ENCODE measurements around the gene ABCG2.

Gene ABCG2

GRCh38 chr4:88158489-88159228 is at the start of gene ABCG2 (continued):
- TF ChIP-seq, protein P1, sequence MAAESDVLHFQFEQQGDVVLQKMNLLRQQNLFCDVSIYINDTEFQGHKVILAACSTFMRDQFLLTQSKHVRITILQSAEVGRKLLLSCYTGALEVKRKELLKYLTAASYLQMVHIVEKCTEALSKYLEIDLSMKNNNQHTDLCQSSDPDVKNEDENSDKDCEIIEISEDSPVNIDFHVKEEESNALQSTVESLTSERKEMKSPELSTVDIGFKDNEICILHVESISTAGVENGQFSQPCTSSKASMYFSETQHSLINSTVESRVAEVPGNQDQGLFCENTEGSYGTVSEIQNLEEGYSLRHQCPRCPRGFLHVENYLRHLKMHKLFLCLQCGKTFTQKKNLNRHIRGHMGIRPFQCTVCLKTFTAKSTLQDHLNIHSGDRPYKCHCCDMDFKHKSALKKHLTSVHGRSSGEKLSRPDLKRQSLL (tag by site-specific recombination; IDR thresholded peaks at IDR 0.05), result no peak
- TF ChIP-seq ZSCAN4 (tag by site-specific recombination; IDR thresholded peaks at IDR 0.05) (no peak), ZNF146 (tag by site-specific recombination; IDR thresholded peaks at IDR 0.05) (no peak), ZBTB20 (tag by site-specific recombination; IDR thresholded peaks at IDR 0.05) (no peak; the same call in 1 of the 2 replicates)

DNA sequence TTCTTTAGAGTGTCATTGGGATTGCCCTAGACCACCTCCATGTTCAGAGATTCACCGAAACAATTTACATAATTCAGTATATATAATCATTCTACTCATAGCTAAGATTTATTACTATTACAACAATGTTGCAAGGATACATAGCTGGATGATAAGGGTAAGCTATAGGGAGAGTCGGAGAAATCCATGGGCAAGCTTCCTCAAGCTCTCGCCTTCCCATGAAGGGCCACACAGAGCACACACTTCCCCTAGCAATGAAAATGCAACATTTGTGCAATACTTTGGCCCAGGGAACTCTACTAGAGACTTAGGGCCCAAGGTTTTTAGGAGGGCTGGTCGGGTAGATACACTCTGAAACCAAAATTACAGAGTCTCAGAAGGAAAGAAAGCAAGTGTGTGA is 49.7 kb upstream of the ABCG2 start:
- no peak for TF ChIP-seq GLI2 (tag by site-specific recombination; IDR thresholded peaks at IDR 0.05; ENCODE audit: borderline replicate concordance, low read depth)
- TF ChIP-seq TCF7L2 (IDR thresholded peaks at IDR 0.05; ENCODE audit: borderline replicate concordance, low read depth, low read length), result no peak
- no peak for TF ChIP-seq ZNF202 (tag by site-specific recombination; IDR thresholded peaks at IDR 0.05; ENCODE audit: borderline replicate concordance)
- TF ChIP-seq ZNF248 (tag by site-specific recombination; IDR thresholded peaks at IDR 0.05), result no peak
- no peak for TF ChIP-seq KLF16 (tag by site-specific recombination; IDR thresholded peaks at IDR 0.05)
- TF ChIP-seq ZNF791 (tag by site-specific recombination; IDR thresholded peaks at IDR 0.05), result no peak
- TF ChIP-seq FEZF1 (tag by site-specific recombination; IDR thresholded peaks at IDR 0.05), result no peak
- no peak for TF ChIP-seq ZNF155 (tag by site-specific recombination; IDR thresholded peaks at IDR 0.05)
- TF ChIP-seq ZNF704 (tag by site-specific recombination; IDR thresholded peaks at IDR 0.05), result no peak
- no peak for TF ChIP-seq ZNF530 (tag by site-specific recombination; IDR thresholded peaks at IDR 0.05; ENCODE audit: low read depth)
- TF ChIP-seq ZNF645 (tag by site-specific recombination; IDR thresholded peaks at IDR 0.05), result no peak
- TF ChIP-seq ZNF354C (tag by site-specific recombination; IDR thresholded peaks at IDR 0.05; ENCODE audit: borderline replicate concordance, low read depth), result no peak
- no peak for TF ChIP-seq ZNF473 (tag by site-specific recombination; IDR thresholded peaks at IDR 0.05)
- TF ChIP-seq ZNF670 (tag by site-specific recombination; IDR thresholded peaks at IDR 0.05; ENCODE audit: low read depth), result no peak
- TF ChIP-seq ZNF350 (tag by site-specific recombination; IDR thresholded peaks at IDR 0.05), result no peak
- no peak overlapping the region for H3K4me3 ChIP-seq (ENCODE audit: low read depth, low read length)
- ChIA-PET POLR2A (no interaction called here), CTCF (interaction anchor here (0.6 to 0.9 kb wide), 2 partner anchors 355 to 442 kb away, joined by 4 to 5 read pairs; no protein-coding TSS in a partner anchor)
- no peaks in the 10 kb centered on the region for H3K9me3 ChIP-seq (ENCODE audit: control insufficient read depth, insufficient read depth, low read depth, low read length)
- no peaks in the 10 kb centered on the region for H3K36me3 ChIP-seq (ENCODE audit: control insufficient read depth in 2 of 2, insufficient read depth in 1 of 2, low read length in 2 of 2)
- no peaks in the 10 kb centered on the region for H3K4me1 ChIP-seq (ENCODE audit: control insufficient read depth, insufficient read depth, low read length)
- no peak overlapping the region for H3K27ac ChIP-seq (ENCODE audit: extremely low read depth, low read depth, low read length)

DNA sequence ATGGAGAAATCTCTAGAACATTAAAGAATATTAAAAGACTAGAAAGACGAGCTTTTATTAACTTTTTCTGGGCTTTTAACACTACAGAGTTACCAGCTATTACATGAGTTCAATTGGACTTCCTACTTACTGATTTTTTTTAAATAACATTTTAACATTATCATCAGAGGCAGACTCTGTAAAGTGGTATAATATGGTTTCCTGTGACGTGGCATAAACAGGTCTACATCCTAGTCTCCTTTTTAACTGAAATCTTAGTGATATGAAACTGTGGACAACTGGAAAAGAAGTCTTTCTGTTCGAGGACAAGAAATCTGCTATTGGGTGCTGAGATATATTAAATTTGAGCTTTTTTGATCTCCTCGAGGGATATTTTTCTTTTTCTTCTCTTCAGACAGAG is 48.7 kb upstream of the ABCG2 start:
- ChIA-PET POLR2A (no interaction called here), CTCF (interaction anchor here (0.7 to 1.7 kb wide), 5 partner anchors 16 to 308 kb away, joined by 4 to 11 read pairs (median 5); no protein-coding TSS in a partner anchor)
- Histone ChIP-seq H3K4me1 (ENCODE audit: control insufficient read depth, insufficient read depth, low read length) (no peaks in the 10 kb centered on the region), H3K27ac (ENCODE audit: extremely low read depth, low read depth, low read length) (no peak overlapping the region), H3K4me3 (ENCODE audit: low read depth, low read length) (no peak overlapping the region), H3K9me3 (ENCODE audit: control insufficient read depth, insufficient read depth, low read depth, low read length) (no peaks in the 10 kb centered on the region), H3K36me3 (ENCODE audit: control insufficient read depth in 2 of 2, insufficient read depth in 1 of 2, low read length in 2 of 2) (no peaks in the 10 kb centered on the region)
- no peak for TF ChIP-seq ZNF747 (tag by site-specific recombination; IDR thresholded peaks at IDR 0.05)
- TF ChIP-seq ZNF10 (tag by site-specific recombination; IDR thresholded peaks at IDR 0.05), result no peak
